Activated naive CD8-positive, alpha-beta T cell treated with anti-CD3 and anti-CD28 coated beads, Interleukin-2, amount 50 U/mL, for 16 hours (primary cell): ENCODE data around the gene SH3PXD2A.

ENCODE experiments used
- DNase-seq: peaks from one replicate; pipeline ENCODE4 v3.0.0-alpha.2; 2020; ENCODE audit warnings: low read depth, low spot score

SH3PXD2A gene

DNA sequence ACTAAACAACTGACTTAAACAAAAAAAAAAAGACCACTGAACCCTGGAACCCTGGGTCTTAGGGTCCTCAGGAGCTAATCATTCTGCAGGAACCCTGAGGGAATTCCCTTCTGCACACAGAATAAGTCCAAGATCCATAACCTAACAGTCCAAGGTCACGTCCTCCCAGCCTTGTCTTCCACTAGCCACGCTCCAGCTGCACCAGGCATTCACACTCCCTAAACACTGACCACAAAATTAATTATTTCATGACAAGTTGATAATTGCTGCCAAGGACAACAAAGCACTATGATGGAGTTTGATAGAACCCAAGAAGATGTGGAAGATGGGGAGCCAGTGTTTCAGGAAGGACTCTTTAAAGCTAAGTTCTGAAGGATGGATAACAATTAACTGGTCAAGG lies 130.6 kb downstream of the SH3PXD2A start:
- DNase-seq: no peak

DNA sequence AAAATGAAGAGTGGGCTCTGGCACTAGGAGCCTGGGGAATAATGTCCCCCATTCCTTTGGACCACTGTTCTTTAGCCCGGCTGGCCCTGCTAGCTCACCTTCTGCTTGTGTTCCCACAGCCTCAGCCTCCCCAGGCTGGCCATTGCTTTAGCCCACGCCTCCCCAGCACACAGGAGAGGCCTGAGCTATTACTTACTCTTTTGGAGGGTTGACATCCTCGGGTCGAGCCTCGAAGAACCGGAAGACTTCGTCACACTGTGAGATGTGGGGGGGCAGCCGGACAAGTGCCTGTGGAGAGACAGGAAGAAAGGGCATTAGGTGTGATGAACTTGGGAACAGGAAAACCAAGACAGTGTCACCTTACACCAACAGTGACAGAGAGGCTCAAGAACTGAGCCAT lies 131.3 kb downstream of the SH3PXD2A start:
- DNase-seq: no peak

DNA sequence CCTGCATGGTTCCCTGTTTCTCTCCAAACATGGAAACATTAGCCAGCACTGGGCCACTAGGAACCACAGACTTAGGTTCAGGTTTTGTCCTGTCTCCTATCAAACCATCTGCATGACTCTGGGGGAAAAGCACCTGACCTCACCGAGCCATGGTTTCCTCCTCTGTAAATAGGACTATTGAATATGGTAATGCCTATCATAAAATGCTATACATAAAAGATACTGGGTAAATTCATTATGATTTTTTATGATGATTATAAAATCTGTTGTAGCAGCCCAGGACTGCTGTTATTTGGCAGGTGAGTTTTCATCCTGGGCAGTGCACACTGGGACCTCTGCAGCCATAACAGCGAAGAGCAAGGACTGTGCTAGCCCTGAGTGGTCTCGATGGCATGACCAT lies 131.8 kb downstream of the SH3PXD2A start:
- no peak for DNase-seq

DNA sequence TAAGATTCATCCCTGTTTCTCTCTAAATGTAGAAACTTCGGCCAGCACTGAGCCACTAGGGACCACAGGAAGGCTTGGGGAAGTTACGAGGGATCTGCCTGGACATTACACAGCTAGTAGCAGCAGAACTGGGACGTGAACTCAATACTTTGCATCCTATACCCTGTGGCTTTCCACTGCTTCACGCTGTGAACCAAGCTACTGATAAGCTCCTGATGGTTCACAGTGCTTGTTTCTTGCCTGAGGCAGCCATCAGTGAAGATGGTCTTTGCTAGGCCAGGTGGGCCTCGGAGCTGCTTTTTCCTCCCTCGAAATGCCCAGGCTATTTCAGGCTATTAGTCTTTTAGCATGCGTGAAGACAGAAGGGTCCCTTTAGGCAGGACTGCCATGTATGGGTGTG lies 132.7 kb downstream of the SH3PXD2A start:
- DNase-seq: no peak

DNA sequence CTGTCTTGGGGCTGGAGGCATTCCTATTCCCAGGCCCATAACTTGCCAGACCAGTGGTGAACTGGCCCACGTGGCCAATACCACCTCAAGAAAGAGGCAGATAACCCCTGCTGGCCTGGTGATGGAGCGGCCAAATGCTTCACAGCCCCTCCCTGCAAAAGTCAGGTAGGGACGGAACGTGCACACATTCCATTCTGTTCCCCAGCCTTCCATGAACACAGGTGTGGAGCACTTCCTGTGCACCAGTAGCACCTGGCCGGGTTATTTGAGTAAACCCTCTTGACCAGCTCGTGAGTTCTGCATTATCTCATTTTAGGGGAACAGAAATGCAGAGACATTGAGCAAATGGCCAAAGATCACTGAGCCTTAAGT lies 134.4 kb downstream of the SH3PXD2A start:
- no peak for DNase-seq

DNA sequence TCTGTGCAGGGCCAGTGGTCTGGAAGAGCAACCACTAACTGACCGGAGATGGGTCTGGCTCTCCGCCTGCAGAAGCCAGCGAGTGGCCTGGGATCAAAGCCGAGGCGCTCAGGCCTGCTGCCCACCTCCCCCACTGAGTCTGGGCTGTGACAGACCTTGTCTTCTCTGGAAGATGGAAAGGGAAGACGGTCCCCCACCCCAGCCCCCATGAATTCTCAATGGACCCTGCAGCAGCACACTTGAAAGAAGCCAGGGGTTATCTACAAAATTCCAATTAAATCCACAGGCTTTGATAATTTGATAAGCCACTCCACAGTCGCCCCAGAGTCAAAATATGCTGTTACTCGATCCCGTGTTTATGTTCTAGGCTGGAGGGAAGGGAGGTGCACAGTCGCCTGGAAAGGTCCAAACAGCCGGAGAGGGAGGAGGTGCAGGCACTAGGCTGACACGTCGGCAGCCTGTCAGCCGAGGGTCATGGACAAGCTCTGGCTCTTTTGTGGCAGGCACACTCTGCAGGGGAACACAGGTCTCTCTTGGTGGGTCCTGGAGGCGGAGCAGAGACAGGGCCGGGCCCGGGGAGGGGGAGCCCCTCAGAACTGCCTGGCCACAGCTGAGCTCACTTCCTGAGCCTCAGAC lies 134.9 kb downstream of the SH3PXD2A start:
- DNase-seq: no peak

DNA sequence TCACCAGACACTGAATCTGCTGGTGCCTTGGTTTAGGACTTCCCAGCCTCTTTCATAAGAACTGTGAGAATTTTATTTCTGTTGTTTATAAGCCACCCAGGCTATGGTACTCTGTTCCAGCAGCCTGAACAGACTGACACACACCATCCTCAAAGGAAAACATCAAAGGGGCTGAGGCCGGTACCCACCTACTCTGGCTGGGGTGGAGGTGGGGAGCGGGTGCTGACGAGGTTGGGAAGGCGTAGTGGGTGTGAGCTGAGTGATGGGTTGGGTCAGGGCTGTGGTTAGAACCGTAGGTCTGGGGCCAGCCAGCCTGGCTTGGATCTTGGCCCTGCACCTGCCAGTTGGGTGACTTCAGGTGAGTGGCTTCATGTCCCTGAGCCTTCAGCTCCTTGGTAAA lies 136.3 kb downstream of the SH3PXD2A start:
- DNase-seq: no peak

DNA sequence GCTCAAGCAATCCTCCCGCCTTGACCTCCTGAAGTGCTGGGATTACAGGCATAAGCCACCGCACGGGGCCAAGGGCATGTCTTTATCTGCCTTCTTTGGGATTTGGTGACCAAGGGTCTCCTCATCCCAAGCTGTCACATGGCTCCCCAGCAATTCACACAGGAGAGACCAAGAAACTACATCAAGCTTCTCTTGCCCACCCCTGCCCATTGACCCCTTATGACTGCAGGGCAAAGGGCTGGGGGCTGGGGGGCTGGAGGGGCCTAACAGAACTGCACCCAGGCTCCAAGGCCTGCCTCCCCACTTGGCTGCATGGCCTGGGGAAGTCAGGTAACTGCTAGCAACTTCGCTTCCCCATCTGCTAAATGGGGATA lies 137.1 kb downstream of the SH3PXD2A start:
- DNase-seq: no peak

DNA sequence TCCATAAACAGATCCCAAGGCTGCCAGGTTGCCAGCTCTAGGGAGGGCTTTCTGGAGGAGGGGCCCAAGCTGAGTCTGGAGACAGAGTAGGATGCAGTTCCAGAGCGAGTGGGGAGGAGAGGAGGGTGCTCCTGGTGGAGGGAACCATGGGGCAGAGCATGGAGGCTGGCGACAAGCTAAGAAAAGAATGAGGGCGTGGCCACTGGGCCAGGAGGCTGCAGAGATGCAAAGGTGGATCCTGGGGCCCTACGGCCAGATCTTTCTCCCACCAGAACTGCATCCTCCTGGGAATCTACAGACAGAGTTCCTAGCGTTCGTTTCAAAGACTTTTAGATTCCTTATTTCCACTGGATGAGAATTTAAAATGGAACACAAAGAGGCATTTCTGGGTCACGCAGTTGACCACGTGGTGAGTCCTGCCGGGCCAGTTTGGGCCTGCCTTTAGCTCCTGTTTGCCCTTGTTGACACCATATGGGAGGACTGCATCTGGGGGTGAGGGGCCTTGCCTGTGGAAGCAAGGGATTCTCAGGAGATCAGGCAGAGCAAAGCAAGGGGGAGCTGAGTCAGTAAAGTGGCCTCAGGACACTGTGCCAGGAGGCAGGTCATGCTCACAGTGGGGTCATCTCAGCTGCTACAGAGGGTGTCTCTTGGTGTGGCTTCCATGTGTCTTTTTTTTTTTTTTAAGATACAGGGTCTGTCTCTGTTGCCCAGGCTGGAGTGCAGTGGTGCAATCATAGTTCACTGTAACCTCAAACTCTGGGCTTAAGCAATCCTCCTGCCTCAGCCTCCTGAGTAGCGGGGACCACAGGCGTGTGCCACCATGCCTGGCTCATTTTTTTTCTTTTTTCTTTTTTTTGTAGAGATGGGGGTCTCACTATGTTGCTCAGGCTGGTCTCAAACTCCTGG lies 137.8 kb downstream of the SH3PXD2A start:
- no peak for DNase-seq

DNA sequence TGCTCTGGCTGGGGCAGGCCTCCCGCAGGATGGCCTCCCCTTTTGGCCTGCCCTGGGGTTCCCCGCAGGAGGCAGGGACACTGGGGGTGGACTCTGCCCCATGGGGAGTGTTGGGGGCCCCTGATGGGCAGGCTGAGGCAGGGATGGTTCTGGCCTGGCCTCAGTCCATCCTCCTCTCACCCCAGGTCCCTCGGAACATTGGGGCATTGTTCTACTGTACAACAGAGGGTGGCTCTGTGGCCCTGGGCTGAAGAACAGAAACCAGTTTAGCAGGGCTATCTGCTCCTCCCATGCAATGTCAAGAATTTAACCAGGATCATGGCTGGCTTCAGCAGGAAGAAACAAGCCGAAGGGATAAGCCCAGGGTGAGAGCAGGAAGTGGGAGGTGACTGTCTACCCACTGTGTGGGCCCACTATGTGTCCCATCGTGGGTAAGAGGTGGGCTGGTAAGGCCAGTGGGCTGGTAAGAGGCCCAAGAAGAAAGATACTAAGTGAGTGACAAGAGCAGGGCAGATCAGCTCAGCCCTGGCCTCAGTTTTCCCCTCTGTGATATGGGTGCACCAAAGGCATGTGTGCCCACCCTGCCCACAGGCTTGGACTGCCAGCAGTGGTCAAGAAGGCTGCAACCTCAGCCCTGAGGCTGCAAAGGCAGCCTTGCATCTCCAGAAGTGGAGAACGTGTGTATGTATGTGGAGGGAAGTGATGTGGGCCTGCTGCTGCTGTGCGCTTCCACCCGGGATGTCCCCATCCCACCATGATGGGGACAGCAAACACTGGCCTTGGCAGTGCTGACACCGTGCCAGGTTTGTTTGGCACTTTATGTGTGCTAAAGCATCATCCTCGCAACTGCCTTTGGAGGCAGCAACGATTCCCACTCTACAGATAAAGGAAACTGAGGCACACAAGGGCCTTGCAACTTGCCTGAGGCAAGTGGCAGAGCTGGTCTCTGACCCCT lies 138.9 kb downstream of the SH3PXD2A start:
- DNase-seq: no peak

DNA sequence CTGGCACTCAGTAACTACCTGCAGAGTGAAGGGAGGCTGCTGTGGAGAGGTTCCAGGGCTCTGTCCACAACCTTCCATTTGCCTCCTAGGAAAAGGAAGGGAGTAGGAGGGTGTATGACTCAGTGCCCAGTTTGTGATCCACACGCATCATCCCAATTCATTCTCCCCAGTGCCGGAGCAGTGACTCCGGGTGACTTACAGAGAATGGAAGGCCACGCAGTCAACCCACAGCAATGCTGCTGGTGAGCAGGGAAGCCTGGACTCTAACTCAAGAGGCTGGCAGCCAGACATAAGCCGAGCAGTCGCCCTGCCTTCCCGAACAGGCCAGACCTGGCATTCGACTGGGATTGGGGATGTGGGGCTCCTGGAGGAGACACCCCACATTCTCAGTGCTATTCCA lies 139.9 kb downstream of the SH3PXD2A start:
- DNase-seq: no peak

DNA sequence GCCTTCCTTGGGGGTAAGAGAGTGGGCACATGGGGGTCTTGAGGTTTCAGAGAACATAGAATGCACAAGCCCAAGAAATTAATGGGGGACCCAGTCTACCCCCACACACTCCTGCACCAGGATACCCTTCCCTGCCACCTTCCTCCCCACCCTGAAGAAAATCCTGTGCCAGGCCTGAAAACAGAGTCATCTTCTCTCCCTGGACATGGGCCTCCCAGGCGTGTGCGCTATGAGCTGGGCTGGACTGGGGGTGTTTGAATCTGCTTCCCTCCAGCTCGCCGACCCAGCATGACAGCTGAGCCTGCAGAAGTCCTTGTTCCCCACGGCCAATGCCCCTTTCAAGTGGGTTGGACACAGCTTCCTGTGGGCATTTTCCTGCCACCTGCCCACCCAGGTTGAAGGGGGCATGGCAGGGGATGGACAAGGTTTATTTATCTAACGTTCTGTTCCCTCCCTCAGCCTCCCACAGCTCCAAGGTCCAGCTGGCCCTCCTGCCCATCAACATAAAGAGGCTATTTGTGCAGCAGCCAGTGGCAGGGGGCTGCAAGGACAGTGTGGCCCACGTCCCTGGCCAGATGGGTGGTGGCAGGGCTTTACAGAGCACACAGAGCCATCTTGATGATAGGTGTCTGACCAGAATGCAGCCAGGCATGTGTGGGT lies 141.0 kb downstream of the SH3PXD2A start:
- no peak for DNase-seq

DNA sequence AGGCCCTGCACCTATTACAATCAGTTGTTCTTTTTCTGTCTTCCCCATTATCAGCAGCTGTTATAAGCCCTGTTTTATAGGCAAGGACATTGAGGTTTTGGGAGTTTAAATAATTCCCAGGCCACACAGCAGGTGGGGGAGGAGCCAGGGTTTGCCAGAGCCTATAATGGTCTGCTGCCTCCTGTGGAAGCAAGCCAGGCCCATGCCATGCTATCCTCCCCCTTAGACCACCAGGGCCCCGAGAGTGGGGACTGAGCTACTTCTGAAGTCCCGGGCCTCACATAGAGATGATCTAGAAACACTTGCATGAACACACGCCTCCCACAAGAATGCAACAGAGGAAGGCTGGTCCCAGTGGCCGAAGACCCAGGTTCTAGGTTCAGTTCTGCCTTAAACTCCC lies 141.7 kb downstream of the SH3PXD2A start:
- DNase-seq: no peak

DNA sequence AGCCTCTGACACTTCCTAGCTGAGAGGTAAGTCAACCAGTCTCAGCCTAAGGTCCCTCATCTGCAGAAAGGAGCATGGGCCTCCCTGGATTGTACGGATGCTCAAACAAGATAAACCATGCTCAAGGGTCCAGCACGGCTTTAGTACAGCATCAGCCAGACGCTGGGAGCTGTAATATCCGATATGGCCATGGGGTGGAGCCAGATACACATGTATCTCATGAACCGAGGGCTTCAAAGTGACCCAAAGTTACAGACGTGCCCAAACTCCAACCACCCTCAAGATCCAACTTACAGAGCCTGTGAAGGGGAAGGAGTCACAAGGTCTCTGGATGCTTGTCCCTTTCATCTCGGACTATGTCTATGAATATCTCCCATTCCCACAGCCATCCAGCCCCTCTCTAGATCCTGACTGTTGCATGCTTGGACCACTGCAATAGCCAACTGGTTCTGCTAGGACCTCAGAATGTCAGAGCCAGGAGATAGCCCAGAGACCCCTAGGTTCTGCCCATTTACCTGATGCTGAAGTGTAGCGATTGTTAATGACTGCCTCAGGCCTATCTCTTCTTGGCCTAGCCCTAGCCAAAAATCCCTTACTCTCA lies 142.4 kb downstream of the SH3PXD2A start:
- DNase-seq: peak; percentile 58

DNA sequence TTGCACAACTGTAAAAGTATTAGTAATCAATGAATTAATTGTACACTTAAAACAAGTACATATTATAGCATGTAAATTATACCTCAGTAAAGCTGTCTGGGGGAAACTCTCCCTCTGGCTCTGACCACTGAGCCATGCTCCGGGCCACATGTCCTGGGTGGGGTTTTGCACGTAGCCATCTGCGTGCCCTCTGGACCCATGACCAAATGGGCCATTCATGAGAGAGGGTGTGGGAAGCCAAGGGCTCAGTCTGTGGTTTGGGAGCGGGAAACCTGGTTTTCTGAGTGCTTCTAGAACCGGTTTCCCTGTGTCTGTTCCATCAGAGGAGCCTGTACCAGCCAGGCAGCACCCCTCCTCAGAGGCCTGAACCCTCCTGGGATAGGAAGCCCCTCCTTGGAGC lies 143.2 kb downstream of the SH3PXD2A start:
- DNase-seq: no peak

DNA sequence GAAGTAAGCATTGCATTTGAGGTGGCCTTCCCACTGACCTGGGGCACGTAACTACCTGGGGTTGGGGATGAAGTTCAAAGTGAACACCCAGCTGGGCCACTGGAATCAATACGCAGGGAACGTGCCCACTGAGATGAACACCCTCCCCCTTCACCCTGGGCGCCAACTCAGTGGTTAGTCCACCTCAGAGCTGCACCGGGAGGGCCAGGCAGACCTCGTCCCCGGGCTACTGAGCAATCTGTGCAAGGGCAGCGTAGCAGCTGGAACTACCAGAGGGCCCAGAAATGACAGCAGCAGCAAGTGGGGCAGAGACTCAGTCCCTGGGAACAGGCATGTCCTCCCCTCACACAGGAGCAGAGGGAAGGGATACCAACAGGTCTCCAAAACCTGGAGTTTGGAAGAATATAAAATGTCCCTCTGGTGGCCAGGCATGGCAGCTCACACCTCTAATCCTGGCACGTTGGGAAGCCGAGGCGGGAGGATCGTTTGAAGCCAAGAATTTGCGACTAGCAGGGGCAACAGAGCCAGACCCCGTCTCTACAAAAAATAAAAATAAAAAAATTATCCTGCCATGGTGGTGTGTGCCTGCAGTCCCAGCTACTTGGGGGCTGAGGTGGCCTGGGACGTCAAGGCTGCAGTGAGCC lies 143.9 kb downstream of the SH3PXD2A start:
- DNase-seq: no peak

DNA sequence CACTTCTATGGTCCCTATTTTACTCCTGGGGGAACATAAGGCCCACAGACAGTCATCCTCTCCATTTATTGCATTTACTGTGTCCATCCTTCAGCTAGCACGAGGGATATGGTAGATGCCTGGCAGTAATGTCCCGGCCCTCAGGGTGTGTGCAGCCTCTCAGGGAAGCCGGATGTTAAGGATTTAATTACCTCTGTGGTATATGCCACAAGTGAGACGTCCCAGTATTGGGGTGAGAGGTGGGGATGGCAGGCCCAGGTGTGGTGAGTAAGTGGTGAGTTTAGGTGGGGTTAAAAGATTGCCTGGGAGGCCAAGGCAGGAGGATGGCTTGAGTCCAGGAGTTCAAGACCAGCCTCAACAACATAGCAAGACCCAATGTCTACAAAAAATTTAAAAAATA lies 144.9 kb downstream of the SH3PXD2A start:
- DNase-seq: no peak

DNA sequence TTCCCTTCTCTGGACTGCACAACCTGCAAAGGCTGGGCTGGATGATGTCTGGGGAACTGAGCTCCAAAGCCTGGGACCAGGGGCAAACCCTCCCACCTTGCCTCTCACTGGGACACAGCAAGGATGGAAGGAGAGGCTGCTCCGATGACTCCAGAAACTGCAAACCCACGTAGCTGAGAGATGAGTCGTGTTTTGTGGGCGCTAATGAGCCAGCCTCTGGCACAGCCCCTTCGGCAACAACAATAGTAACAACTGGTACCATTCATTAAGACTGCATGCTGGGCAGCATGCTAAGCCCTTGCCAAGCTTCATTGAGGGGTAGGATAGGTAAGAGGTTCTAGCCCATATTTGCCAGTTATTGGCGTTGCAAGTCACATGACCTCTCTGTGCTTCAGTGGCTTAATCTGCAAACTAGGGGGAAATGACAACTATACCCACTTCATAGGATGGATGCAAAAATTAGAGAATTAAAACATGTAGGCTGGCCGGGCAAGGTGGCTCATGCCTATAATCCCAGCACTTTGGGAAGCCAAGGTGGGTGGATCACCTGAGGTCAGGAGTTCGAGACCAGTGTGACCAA lies 145.9 kb downstream of the SH3PXD2A start:
- no peak for DNase-seq

DNA sequence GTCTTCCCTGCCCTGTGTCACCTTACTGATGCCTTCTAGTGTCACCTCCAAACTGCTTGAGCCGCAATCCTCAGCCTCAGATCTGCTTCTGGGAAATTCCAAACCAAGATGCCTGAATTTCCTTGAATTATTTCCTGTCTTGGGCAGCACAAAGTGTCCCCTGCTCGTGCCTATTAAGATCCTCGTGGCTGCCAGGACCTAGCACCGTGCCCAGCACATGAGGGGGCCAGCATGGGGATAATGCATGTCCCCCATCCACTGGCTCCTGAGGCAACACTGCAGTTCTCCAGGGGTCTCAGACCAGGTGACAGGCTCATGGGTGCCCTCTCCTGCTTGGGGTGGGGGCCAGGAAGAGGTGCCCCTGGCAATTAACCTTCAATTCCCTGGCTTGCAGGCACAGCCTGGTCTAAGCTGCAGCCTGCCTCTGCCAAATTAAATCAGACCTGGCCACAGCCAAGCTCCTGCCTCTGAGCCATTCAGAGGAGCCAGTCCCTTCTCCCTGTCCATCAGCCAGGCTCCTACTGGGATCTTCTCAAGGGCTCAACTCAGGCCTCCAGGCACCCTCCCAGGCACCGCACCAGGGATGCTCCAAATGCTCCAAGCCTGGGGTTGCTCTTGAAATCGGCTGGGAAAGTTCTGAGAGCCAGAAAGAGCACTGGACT lies 146.6 kb downstream of the SH3PXD2A start:
- no peak for DNase-seq
